Activated CD4-positive, CD25-positive, alpha-beta regulatory T cell treated with anti-CD3 and anti-CD28 coated beads, Interleukin-2, amount 50 U/mL, for 16 hours (primary cell): Measurements from ENCODE around the gene ARL15.

Source experiments
- DNase-seq: peaks from one replicate; pipeline ENCODE4 v3.0.0-alpha.2; 2020; ENCODE audit warnings: low read depth, low spot score

Gene ARL15

DNA sequence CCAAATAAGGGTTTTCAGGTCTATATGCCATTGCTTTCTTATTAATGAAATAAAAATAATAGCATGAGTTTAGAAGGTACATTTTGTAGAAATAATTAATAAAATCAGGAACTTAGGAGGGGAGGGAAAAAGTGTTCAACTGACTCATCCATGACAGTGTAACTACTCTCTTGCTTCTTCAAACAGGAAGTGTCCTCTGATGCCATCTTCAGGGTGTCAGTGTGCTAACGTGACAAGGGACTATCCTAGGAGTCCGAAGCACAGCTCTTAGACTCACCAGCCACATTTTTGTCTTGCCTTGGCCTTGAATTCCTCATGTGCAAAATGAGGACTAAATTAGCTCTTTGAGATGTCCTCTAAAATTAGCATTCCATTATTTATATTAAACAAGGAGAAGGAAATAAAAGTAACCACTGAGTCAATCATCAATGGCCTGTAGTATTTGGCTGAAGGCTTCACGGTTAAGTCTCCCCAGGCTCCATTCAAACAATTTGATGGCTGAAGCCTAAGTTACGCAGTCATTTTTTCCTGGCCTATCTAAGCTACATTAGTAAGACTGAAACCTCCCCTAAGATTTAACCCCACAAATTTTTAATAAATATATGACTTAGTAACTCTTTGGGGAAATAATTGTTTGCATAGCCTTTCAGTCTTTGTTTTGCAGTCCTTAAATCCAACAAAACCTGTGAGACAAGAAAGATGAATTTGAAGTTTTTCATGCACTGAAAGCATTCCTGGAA, 151.1 kb downstream of the ARL15 start:
- DNase-seq, result no peak

DNA sequence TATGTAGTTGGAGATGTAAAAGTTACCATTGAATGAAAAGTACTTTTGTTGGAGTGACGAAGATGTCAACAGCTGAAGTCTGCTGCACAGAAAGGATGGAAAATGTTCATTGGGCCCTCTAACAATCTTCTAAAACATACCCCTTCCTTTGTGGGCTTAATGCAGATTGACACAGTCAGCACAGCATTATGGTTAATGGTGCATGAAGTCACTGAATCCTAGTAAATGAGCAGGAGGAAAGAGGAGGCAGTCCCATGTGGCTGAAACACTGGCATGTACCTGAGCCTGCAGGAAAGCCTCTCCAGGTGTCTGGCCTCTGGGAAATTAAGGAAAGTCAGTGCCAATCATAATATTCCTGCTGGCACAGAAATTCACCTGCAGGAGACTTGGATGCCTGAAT, 153.8 kb downstream of the ARL15 start:
- DNase-seq, result no peak

- no peak for DNase-seq
Observed at GRCh38 chr5:54150841-54151240, 159.5 kb downstream of the ARL15 start.

GRCh38 chr5:54148858-54149257, 161.5 kb downstream of the ARL15 start:
- no peak for DNase-seq

DNA sequence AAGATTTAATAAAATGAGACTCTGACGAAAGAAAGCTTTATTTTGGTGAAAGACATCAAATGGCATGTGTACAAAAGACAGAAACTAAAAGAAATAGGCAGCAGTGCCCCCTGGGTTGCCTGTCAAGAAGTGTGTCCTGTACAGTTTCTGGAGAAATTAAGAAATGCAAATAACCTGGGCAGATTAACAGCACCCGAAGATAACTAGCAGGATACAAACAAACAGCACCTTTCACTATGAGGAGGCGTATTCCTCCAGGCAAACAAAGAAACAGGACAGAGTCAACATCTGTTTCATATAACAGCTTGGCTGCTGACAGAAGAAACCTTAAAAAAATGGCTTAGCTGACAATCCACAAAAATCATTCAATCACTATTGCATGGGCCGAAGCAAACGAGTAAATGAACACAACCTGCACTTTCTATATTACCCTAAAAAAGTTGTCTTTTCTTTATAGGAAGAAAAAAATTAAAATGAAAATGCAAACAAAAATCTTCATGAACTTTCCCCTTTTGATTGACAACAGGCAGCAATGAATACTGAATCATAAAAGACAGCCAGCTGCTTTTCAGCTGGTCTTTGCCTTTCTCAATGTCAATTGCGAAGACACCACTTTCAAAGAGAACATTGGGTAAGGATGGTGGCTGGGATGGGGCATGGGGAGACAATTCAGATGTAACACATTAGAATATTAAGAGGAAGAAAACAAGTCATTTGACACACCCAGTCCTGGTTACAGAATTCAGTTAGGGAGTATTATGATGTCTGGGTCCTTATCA, 162.1 kb downstream of the ARL15 start:
- no peak for DNase-seq

DNA sequence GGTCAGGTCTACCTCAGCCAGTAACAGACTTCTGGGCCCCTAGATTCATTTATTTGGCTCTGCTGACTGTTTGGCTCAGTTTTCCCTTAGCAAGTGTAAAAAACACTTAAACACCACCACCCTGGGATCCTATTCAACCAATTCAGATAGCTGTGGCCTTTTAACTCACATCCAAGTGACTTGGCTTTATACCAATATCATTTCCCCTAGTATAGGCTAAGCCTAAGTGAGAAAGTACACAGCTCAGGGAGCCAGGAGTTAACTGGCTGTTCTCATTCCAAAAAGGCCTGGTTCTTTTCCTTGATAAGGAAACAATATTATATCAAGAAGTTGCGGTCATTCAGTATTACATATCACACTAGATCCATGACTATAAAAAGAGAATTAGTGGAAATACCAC, 163.5 kb downstream of the ARL15 start:
- no peak for DNase-seq

- no peak for DNase-seq
Observed at GRCh38 chr5:54146390-54146789, 164.0 kb downstream of the ARL15 start.

DNA sequence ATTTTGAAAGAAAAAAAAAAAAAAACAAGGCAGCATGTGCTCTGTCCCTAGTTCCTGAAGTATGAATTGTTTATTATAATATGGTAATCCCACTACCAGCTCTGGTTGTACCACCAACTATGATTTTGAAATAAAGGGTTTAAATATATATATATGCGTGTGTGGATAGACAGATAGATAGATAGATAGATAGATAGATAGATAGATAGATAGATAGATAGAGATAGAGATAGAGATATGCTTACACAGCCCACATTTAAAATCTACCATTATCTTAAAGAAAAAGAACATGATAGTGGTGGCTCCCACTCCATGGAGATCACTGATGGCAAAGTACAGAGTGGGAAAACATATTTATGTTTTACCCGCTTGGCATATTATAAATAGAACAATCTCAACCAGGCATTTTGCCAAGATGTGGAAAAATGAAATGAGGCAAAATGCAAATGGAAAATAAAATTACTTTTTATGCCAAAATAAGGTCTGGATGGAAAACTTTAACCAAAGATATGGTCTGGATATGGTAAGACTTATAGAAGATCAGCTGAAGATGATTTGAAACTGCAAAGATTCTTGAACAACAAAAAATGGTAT, 170.0 kb downstream of the ARL15 start:
- DNase-seq, result no peak

DNA sequence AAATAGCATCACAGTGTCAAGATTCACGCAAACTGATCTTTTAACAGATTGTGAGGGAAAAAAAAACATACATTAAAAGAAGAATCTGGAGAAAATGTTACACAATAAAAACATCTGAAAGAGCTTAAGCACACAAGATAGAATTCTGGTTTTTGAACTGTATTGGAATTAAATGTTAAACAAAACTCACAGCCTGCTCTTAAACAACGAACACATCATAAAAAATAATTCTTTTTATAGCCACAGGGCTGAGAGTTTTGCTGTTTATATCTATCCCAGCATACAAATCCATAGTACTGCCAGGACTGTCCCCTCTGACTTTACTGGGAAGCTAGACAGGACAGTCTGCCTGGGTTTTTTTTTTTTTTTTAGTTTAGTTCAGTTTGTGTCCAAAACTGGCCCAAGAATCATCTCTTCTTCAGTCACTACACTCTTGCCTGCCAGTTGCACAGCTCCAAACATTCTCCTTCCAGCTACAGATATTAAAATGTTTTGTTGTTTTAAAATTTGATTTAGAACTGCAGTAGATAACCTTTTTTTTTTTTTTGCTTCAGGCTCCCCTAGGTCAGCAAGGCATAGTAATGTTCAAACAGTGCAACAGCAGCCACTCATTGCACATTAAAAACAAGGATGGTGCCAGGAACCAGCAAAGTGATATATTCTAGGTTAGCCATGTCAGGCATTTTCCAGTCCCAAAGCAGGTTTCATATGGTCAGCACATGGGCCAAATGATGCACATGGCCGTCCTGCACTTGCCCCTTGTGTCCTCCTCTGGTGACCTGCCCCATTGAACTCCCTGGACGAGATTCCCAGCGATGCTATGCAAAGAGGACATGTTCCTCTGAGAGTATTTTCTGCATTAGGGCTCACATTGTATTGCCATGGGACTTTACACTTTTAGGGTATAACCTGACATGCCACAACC, 173.6 kb downstream of the ARL15 start:
- no peak for DNase-seq

DNA sequence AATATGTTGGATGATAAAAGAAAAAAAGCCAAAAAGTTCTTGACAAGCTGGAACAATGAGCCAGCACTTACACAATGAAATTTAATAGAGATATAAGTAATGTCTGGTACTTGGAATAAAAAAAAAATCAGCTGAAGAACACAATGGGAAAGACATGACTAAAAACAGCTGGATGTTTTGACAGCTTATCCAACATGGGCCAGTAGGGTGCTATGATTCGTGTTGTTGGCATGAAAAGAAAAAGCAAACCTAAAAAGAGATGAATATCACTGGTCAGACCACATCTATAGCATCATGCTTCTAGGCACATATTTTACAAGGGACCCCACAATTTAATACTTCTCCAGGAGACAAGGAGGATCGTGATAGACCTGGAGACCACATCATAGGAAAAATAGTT, 175.3 kb downstream of the ARL15 start:
- no peak for DNase-seq

- no peak for DNase-seq
Observed at GRCh38 chr5:54133917-54134316, 176.5 kb downstream of the ARL15 start.

DNA sequence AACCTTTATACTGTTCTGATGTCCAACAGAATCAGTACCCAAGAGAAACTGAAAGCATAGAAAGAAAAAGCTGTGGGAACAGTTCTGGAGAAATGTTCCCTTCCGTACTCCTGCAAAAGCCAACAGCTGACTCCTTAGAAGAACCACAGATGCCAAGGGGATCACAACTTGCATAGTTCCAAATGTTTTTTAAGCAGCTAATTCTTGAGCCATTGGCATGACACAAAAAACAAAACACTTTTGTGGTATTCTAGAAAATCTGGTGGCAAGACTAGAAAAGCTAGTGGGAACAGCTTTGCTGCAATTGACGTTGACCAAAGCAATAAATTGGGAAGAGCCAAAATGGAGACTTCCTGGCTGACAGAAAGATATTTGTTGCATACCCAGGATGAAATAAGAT, 189.9 kb downstream of the ARL15 start:
- DNase-seq, result no peak

- no peak for DNase-seq
Observed at GRCh38 chr5:54117957-54118356, 192.4 kb downstream of the ARL15 start.

DNA sequence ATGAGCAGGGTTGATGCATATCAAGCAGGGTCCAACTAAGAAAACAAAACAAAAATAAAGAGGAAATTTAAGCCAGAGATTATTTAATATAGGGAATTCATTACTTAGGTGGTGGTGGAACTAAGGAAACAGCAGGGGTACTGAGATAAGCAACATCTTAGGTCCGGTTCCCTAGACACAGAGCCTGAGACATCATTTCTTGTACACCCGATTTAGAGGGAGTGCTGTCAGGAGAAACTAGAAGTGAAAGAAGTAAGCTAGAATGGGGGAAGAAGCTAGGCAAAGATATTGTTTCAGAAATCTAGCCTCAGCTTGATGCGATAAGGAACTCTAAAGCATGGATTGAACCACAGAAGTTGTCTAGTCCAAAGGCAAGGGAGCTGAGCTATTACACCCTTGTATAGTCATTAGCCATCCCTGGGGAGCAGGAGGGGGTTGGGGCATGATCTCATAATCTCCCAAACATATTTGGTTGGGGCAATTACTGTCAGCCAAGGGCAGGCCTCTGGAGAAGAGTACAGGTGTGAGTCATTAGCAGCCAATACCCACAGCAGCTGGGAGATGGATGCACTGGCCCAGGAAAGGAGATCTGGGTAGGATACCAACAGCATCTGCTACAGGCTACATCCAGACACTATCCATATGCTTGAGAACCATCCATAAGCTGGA, 194.5 kb downstream of the ARL15 start:
- DNase-seq, result no peak

GRCh38 chr5:54113060-54113459, 197.3 kb downstream of the ARL15 start:
- no peak for DNase-seq

DNA sequence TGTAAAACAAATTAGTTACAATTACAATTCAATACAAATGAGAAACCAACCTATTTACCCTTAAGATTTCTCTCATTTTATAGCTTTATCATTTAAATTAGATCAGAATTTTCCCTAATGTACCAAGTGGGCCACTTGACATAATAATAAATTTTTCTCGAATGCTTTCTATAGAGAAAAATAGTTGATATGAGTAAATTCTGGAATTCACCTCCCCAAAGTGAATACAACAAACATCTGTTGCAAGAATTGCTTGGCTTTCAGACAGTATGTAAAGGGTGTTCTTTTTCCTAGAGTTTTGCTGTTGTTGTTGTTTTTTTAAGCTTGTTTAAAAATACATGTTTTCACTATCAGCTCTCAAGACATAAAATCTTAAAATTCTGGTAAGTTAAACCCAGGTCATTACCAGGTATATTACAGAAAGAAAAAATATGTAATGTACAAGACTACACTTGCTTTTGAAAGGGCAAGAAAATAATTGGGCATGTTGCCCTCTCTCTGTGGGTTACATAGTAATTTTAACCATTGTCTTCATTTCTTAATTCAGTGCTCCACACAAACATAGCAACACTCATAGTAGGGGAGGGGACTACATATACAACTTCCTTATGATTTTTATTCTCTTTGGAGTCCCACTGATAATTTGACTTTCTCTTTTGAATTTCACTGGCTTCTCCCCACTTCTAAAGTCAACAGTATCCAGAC, 200.6 kb downstream of the ARL15 start:
- no peak for DNase-seq

DNA sequence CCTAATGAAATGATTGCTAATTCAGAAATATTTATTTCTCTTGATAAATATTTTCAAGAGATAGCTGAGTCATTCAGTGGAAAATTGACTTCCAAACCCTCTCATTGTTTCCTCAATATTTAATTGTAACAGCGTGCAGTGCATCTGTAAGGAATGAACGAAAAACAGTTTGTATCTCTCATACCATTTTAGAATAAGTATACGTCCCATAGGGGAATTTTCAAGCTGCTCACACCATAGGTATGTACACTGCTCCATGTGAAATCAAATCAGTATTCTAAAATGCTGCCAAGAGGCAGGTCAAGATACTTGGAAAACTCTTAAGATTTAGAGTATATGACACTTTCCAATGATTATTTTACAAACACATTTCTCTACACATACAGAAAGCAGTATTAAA, 202.2 kb downstream of the ARL15 start:
- no peak for DNase-seq

GRCh38 chr5:54103871-54104270, 206.5 kb downstream of the ARL15 start:
- DNase-seq, result no peak

- no peak for DNase-seq
Observed at GRCh38 chr5:54098267-54098666, 212.1 kb downstream of the ARL15 start.

GRCh38 chr5:54095969-54096368, 214.4 kb downstream of the ARL15 start:
- DNase-seq, result no peak

- no peak for DNase-seq
Observed at GRCh38 chr5:54094706-54095105, 215.7 kb downstream of the ARL15 start.
